GM21576 (cell line): ENCODE measurements around the gene ANKRD7.

Experiments used
- ATAC-seq: cut with Tn5 transposase; IDR thresholded peaks from one replicate; pipeline ENCODE4 v1.9.1; 2021; ENCODE audit warnings: mild to moderate bottlenecking, moderate library complexity; ENCODE audit not compliant: unreplicated experiment

The ANKRD7 gene

GRCh38 chr7:118224521-118224920, at the start of gene ANKRD7:
Gene ANKRD7 (plus strand): TSS chr7:118224704. CDS start chr7:118224831, 127 bp downstream.
- ATAC-seq = no peak

- no peak for ATAC-seq
Observed at GRCh38 chr7:118175740-118176139, 48.8 kb upstream of the ANKRD7 start.

- ATAC-seq = no peak
Observed at GRCh38 chr7:118179191-118179590, 45.3 kb upstream of the ANKRD7 start.

GRCh38 chr7:118182593-118183427, 41.7 kb upstream of the ANKRD7 start:
- no peak for ATAC-seq

DNA sequence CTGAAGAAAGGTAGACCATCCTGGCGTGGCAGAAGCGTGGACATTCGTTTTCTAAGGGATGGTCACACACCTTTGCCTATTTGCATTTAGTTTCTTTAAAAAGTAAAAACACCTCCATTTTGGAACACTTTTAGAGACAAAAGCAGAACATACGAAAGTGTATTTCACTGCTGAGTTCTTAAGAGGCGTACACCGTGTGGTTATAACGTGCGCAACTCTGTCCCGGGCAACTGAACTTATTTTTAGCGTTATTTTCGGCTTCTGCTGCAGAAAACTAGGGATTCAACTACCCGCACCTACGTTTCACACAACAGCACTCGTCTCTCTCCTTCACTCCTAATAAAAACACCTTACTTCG, 41.1 kb upstream of the ANKRD7 start:
- ATAC-seq = peak; percentile 4

DNA sequence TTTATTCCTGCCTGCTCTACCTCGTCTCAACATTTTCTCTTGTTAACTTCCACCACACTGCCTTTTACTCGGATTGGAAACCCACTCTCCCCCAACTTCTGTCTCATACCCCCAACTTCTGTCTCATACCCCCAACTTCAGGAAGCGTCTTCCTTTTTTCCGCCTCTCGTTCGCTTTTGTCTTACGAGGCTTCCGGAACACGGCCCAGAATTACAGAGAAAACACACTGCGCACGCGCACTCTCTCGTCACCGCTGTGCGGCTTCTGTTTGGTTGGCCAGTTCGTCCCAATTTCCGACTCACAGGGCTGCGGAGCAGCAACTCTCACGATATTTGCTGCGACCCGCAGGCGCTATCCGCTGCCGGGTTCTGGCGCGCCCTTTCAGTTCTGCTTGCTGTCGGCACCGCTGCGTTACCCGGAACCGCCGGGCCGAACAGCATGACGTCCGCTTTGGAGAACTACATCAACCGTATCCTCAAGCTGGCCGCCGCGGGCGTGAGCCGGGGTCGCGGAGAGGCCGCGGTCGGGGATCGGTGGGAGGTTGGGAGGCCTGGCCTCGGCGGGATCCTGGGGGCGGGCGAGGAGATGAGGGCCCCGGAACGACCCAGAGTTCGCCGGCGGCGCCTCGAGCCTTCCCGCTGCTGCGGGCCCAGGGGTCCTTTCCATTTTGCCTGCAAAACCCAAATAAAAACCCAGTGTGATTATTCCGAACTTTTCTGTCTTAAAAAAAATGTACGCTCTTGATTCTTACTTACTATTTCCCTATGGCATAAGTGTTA, 40.5 kb upstream of the ANKRD7 start, which contains the start of gene LSM8:
Gene LSM8, plus strand, starts transcription at position 379 of the 779 bp plus-strand sequence. Its CDS starts 60 bp downstream, at position 439.
- ATAC-seq = peak; percentile 98

GRCh38 chr7:118184565-118184940, 40.0 kb upstream of the ANKRD7 start:
- ATAC-seq = no peak

DNA sequence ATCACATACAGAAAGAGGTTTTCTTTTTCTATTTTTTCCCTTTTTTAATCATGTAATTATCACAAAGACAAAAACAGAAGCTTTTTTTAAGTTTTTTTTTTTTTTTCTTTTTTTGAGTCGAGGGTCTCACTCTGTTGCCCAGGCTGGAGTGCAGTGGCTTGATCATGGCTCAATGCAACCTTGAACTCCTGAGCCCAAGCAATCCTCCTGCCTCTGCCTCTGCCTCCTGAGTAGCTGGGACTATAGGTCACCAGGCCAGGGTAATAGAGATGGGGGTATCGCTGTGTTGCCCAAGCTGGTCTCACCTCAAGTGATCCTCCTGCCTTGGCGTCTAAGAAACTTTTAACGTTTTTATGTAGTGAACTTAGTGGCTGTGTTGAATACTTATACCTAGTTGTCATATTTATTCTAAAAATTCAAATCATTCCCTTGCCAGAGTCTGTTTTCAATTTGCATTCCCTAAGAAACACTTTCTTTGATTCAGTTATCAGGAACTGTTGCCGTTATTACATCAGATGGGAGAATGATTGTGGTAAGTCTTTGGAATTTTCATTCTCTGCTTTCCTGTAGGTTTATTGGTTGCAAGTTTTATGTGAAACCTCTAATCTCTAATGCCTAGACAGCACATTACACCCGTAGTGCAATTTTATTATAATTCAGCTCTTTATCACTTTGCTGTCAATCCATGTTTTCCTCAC, 39.2 kb upstream of the ANKRD7 start:
- no peak for ATAC-seq

GRCh38 chr7:118186501-118186900, 38.0 kb upstream of the ANKRD7 start:
- no peak for ATAC-seq

DNA sequence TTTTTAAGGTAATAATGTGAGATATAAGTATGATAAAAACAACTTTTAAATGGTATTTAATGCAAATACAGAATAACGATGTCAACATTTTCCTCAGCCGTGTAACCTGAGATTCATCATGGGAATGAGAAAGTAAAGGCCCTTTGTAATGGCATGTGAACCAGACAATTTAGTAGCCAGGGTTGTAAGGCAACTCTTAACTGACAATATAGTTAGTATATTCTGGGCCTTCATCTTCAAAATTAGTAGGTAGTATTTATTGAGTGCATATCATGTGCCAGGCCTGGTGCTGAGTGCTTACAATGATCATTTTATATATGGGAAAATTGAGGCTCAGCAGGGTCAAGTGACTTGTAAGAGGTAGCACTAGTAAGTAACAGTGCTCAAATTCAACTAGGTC, 29.9 kb upstream of the ANKRD7 start:
- no peak for ATAC-seq

DNA sequence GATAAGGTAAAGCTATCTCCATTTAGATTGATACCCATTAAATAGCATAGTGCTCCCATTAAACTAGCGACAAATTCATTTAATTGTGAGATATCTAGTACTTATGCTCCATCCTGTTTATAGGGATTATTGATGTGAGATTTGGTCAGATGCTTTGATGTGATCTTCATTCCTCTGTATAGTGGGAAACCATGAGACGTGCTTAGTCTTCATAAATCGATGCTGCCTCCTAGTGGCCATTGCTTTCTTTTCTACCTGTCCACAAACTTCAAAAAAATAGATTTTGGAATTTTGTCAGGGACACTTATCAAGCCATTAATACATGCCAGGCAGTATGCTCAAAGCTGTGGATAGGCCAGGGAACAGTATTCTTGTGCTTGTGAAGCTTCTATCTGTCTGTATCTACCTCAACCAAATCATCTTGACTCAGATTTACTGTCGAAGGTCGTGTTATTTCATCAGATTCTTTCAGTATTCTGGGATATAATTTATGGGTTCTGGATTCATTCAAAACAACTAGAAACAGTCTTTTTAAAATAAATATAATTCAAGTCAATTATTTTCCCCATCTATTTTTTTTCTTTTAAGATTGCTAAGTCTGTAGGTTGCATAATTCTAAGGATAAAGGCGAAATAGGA, 28.5 kb upstream of the ANKRD7 start:
- peak; percentile 77 for ATAC-seq

DNA sequence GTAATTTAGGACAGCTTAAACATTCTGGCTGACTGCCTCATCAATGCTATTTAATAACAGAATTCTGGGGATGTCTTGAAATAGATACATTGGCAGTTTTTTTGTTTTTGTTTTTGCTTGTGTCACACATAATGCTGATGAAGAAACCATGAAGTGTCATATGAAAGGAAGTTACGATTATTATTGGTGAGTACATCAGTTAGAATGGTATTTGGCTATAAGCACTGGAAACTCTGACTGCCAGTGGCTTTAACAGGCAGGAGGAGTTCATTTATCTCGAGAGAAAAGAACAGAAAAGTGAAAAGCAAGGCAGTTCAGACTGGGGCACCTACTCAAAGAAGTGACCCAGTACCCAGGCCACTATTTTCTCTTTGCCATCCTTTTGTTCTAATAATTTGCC, 22.4 kb upstream of the ANKRD7 start:
- ATAC-seq = no peak

DNA sequence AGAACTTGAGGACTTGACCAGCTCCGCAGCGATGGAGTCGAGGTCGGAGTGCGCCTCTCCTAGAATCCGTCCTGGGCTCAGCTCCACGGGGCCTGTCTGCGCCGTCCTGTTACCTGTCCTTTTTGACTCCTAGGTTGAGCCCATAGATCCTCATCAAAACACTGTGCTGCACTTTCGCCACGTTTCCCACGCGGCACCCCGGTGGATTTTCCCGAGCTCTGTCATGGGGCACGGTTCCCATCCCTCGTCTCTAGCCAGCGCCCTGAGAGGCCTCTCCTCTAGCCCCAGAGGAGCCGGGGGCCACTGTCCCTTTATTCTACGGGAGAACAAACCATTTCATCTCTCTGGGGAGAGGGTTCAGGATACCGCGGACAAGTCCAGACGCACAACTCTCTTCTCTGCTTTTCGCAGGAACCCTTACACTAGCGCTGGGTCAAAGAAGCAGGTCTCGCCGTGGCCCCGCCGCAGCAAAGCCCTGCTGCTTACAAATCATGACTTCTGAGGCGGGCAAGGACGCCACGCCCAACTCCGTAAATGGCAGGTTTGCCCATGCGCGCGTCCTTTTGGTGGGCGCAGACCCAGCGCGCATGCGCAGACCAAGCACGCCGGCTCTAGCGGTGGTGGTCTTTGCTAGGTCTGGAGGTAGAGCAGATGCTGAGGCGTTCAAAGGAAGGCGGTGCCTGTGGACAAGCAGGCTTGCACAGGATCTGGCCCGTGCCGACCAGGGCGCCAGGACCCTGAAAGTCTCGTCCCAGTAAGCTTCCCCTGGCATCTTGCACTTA, 10.3 kb upstream of the ANKRD7 start:
- ATAC-seq = peak; percentile 98

GRCh38 chr7:118214833-118215182, 9.7 kb upstream of the ANKRD7 start:
- peak; percentile 10 for ATAC-seq

DNA sequence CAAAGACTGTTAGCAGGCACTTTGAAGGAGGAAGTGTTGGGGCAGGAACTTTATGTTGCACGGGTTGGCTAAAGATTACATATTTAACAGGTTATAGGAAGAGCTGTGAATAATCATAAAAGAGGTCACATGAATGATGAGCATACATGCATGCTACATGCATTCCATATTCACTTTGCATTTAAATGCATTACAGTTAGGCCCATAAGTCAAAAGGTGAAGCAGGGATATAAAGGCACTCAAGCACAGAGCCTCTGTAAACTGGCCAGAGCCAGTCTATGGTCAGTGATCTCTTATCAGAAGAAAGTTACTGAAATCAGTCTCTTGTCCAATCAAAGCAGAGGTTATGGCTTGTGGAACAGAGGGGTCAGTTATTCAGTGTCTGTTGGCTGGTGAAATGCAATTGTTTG, 7.3 kb upstream of the ANKRD7 start:
- ATAC-seq = no peak

GRCh38 chr7:118218413-118219156, 5.9 kb upstream of the ANKRD7 start:
- no peak for ATAC-seq

GRCh38 chr7:118219157-118219512, 5.4 kb upstream of the ANKRD7 start:
- ATAC-seq = no peak

GRCh38 chr7:118220583-118220982, 3.9 kb upstream of the ANKRD7 start:
- no peak for ATAC-seq

DNA sequence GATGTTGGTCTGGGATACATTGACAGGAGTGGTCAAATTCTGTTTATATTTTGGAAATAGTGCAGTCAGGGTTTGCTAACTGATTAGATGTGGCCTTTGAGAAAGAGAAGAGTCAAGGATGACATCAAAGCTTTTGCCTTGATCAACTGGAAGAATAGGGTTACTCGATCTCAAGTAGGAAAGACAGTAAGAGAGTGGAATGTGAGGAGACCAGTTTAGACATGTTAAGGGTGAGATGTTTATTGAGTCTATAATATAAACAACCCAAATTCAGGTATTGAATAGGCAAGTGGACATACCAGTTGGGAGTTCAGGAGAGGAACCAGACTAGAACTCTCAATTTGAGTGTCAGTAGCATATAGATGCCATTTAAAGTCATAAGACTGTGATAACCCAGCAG, 1.9 kb upstream of the ANKRD7 start:
- ATAC-seq = no peak

DNA sequence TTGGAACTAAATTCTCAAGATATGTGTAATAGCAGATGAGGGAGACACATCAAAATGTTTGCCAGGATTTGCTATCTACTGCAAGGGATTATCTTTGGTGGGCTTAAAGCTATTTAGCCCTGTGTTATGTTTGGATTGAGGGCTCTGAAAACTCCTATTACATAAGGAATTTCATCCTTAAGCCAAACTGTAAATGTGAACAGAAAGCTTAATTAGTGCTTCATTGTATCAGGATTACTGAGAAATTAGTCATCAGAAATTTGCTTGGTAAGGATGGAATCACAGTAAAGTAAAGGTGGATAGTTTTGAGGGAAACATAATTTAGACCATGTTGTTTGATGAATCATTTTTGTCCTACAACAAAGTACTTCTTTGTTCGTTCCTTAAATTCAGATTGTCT, 8.3 kb downstream of the ANKRD7 start:
- no peak for ATAC-seq
